Measurements from ENCODE around the gene ALDH1L1. TPM values are rescaled to one million over a fixed set of nuclear protein-coding genes. Genes with fewer than 3 reads are reported as not detected.
A peak's percentile ranks its signal among the peaks of the same experiment; 100 is the strongest.

ALDH1L1 gene
- total RNA-seq, 1 donor from 2014 or later = 1.5 TPM

GRCh38 chr3:126103121-126104027 is 77.0 kb downstream of the ALDH1L1 start:
- TF ChIP-seq CTCF (IDR thresholded peaks at IDR 0.05) = no peak
- Mint-ChIP-seq H3K27me3 (ENCODE audit: unreplicated experiment) (no peaks in the 10 kb centered on the region), H3K4me1 (ENCODE audit: unreplicated experiment) (peaks cover 16% of the 10 kb centered on the region), H3K9me3 (ENCODE audit: unreplicated experiment) (no peaks in the 10 kb centered on the region), H3K27ac (ENCODE audit: unreplicated experiment) (no peak overlapping the region), H3K4me3 (ENCODE audit: unreplicated experiment) (no peak overlapping the region), H3K36me3 (ENCODE audit: unreplicated experiment) (no peaks in the 10 kb centered on the region)
- DNase-seq (ENCODE audit: extremely low spot score, unreplicated experiment) = peak; percentile 82

GRCh38 chr3:126102530-126102951 is 77.8 kb downstream of the ALDH1L1 start:
- Mint-ChIP-seq H3K27ac (ENCODE audit: unreplicated experiment) (peak overlapping the region; percentile 52), H3K4me3 (ENCODE audit: unreplicated experiment) (no peak overlapping the region), H3K9me3 (ENCODE audit: unreplicated experiment) (no peaks in the 10 kb centered on the region), H3K4me1 (ENCODE audit: unreplicated experiment) (peaks cover 21% of the 10 kb centered on the region), H3K36me3 (ENCODE audit: unreplicated experiment) (no peaks in the 10 kb centered on the region), H3K27me3 (ENCODE audit: unreplicated experiment) (no peaks in the 10 kb centered on the region)
- TF ChIP-seq CTCF (IDR thresholded peaks at IDR 0.05) = no peak
- peak; percentile 76 for DNase-seq (ENCODE audit: extremely low spot score, unreplicated experiment)

- Mint-ChIP-seq H3K36me3 (ENCODE audit: unreplicated experiment) (no peaks in the 10 kb centered on the region), H3K9me3 (ENCODE audit: unreplicated experiment) (no peaks in the 10 kb centered on the region), H3K4me1 (ENCODE audit: unreplicated experiment) (peaks cover 21% of the 10 kb centered on the region), H3K4me3 (ENCODE audit: unreplicated experiment) (no peak overlapping the region), H3K27ac (ENCODE audit: unreplicated experiment) (peak overlapping the region; percentile 52), H3K27me3 (ENCODE audit: unreplicated experiment) (no peaks in the 10 kb centered on the region)
- no peak for TF ChIP-seq CTCF (IDR thresholded peaks at IDR 0.05)
- peak; percentile 80 for DNase-seq (ENCODE audit: extremely low spot score, unreplicated experiment)
Measured at GRCh38 chr3:126102011-126102410, 78.4 kb downstream of the ALDH1L1 start.

GRCh38 chr3:126101521-126101982 is 78.8 kb downstream of the ALDH1L1 start:
- Mint-ChIP-seq H3K4me1 (ENCODE audit: unreplicated experiment) (peaks cover 21% of the 10 kb centered on the region), H3K27ac (ENCODE audit: unreplicated experiment) (no peak overlapping the region), H3K4me3 (ENCODE audit: unreplicated experiment) (no peak overlapping the region), H3K9me3 (ENCODE audit: unreplicated experiment) (no peaks in the 10 kb centered on the region), H3K27me3 (ENCODE audit: unreplicated experiment) (no peaks in the 10 kb centered on the region), H3K36me3 (ENCODE audit: unreplicated experiment) (no peaks in the 10 kb centered on the region)
- peak; percentile 66 for DNase-seq (ENCODE audit: extremely low spot score, unreplicated experiment)
- TF ChIP-seq CTCF (IDR thresholded peaks at IDR 0.05) = no peak

- peak; percentile 71 for DNase-seq (ENCODE audit: extremely low spot score, unreplicated experiment)
- peaks cover 5% of the 10 kb centered on the region for H3K9me3 Mint-ChIP-seq (ENCODE audit: unreplicated experiment)
- H3K4me3 Mint-ChIP-seq (ENCODE audit: unreplicated experiment) = no peak overlapping the region
- no peaks in the 10 kb centered on the region for H3K27me3 Mint-ChIP-seq (ENCODE audit: unreplicated experiment)
- H3K4me1 Mint-ChIP-seq (ENCODE audit: unreplicated experiment) = peaks cover 21% of the 10 kb centered on the region
- no peak overlapping the region for H3K27ac Mint-ChIP-seq (ENCODE audit: unreplicated experiment)
- H3K36me3 Mint-ChIP-seq (ENCODE audit: unreplicated experiment) = no peaks in the 10 kb centered on the region
- TF ChIP-seq CTCF (IDR thresholded peaks at IDR 0.05) = no peak
Measured at GRCh38 chr3:126100634-126101301, 79.6 kb downstream of the ALDH1L1 start.

Data from osteocyte (in vitro differentiated cells).